Stimulated activated CD4-positive, alpha-beta T cell treated with anti-CD3 and anti-CD28 coated beads, Interleukin-1b, Interleukin-23, amount 100 ng/mL, for 24 hours (primary cell): ENCODE results near the gene IPO7.
A peak's percentile ranks its signal among the peaks of the same experiment; 100 is the strongest.
"Not testable (repeated sequence)": the region's sequence is repeated elsewhere in the genome, so short reads cannot be mapped to it uniquely, and the experiment has no call there.

ENCODE experiments used
- DNase-seq, 4 experiments: peaks; one replicate each; pipeline ENCODE4 v3.0.0-alpha.2; 2020; ENCODE audit warnings: low read depth in 4 of 4, low spot score in 1 of 4

The IPO7 gene

GRCh38 chr11:9384535-9385326 lies at the start of gene IPO7:
Gene IPO7, plus strand, starts transcription at chr11:9384652. Its CDS starts 112 bp downstream, at chr11:9384764.
- peak; percentile 59 to 87 (median 80) for DNase-seq

DNA sequence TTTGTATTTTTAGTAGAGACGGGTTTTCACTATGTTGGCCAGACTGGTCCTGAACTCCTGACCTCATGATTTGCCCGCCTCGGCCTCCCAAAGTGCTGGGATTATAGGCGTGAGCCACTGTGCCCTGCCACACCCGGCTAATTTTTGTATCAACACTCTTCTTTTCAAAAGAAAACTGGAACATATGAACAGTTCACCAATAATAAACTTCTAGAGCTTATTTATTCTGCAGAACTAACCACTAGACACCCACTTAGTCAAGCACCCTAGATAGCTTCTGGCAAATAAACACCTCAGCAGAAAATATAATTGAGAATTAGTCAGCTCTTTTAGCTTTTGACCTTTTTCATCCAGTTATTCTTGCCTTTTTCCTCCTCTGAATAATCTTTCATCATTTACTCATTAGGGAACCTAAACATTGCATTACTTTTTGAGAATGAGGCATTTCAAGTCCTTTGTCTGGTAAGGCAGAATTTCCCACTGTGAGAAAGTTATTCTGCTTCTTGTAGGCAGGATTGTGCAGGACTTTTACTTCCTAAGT lies 42.7 kb upstream of the IPO7 start:
- DNase-seq, result no peak

DNA sequence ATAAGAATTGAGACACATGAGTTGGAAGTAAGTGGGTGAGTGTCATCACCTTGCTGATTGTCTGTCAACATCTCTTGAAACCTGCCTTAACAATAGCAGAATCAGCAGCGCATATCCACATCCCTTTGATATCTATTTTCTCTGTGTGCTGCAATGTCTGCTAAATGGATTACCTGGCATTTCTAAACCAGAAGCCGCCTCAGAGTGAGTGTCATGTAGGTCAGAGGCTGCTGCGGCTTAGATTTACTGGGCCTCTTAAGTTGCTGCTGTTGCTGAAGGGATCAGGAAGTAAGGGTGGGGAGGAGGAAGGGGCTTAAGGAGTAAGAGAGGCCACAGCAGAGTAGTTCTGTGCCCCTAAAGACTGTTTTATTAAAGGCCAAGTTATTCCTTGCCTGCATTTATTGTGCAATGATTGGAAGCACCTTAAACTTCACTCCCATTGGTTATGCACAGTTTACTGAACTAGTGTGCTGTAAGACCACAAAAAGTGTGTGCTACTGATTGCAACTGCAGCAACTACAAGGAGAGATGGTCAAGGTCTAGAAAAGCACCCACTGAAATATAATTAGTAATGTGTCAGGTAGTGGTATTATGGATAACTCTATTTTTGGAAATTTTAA lies 40.3 kb upstream of the IPO7 start:
- DNase-seq, result no peak

- no peak for DNase-seq
Observed at GRCh38 chr11:9347100-9347499, 37.4 kb upstream of the IPO7 start.

DNA sequence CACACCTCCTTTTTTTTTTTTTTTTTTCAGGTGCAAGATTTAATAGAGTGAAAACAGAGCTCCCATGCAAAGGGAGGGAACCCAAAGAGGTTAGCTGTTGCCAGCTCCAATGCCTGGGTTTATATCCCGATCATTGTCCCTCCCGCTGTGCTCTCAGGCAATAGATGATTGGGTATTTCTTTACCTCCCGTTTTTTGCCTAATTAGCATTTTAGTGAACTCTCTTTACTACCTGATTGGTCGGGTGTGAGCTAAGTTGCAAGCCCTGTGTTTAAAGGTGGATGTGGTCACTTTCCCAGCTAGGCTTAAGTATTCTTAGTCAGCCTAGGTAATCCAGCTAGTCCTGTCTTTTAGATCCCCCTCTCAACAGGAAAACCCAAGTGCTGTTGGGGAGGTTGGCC lies 36.7 kb upstream of the IPO7 start:
- DNase-seq, result not testable (repeated sequence)

- no peak for DNase-seq
Observed at GRCh38 chr11:9351321-9351881, 33.1 kb upstream of the IPO7 start.

DNA sequence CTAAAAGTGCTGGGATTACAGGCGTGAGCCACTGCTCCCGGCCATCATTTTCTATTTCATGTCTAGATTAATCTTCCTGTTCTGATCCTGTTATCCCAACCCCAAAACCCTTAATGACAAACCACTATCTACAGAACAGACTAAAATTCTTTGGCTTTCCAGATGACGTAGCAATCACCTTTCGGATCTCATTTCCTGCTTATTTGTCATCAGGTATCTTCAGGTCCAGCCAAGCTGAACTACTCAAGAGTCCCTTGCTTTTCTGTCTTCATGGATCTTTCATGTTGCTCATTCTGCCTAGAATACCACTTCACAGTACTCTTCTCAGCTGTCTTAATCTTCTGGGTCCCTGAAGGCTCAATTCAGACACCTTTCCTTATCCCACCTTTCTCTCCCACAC lies 27.4 kb upstream of the IPO7 start:
- no peak for DNase-seq

GRCh38 chr11:9360862-9361622 lies 23.4 kb upstream of the IPO7 start:
- DNase-seq, result not testable (repeated sequence)

DNA sequence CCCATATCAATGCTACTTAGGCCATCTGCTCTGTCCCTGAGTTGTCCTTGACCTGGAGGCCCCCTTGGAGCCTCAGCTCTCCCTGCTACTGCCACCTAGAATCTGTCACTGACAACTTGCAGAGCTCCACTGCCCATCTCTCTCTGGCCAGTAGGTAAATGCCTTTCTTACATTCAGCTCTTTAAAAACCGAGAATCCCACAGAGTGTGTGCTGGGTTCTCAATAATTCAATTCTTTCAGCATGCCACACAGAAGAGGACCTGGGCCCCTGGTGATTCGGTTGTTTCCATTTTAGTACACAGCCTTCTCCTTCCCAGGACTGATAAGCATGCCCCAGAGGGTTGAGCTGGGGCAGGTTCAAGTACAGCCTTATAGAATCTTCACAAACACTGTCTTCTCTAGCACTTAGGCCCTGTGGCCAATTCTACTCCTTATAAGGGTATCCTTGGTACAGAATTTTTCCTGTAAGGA lies 22.0 kb upstream of the IPO7 start:
- peak in 1 of 4 experiments; percentile 13 for DNase-seq

- DNase-seq, result peak; percentile 46 to 82 (median 62)
Observed at GRCh38 chr11:9363954-9364912, 20.2 kb upstream of the IPO7 start.

DNA sequence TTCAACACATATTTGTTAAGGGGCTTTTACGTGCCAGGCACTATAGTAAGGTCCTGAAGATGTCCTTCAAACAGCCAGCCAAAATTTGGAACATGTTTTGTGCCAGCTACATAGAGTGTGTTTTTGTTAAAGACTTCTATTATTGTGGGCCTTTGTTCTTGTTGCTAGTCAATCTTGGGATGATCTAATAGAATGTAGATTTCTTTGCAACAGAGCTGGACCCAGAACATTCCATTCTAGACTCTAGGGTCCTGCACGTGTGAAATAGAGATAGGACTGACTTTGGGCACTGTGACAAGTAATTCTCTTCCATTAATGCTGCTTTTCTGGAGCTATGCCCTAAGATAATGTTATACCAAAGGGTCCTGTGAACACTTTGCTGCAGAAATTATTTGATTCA lies 16.9 kb upstream of the IPO7 start:
- DNase-seq, result no peak

DNA sequence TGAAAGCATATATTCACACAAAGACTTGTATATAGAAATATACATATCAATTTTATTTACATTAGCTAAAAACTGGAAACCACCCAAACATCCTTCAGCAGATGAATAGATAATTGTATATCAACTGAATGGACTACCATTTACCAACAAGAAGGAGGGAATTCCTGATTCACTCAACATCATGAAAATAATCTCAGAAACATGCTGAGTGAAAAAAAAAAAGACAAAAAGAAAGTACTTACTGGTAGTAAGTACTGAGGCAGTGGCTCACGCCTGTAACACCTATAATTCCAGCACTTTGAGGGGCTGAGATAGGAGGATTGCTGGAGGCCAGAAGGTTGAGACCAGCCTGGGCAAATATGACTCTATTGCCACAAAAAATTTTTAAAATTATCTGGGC lies 7.4 kb upstream of the IPO7 start:
- DNase-seq, result no peak

GRCh38 chr11:9379041-9379440 lies 5.4 kb upstream of the IPO7 start:
- DNase-seq, result no peak

DNA sequence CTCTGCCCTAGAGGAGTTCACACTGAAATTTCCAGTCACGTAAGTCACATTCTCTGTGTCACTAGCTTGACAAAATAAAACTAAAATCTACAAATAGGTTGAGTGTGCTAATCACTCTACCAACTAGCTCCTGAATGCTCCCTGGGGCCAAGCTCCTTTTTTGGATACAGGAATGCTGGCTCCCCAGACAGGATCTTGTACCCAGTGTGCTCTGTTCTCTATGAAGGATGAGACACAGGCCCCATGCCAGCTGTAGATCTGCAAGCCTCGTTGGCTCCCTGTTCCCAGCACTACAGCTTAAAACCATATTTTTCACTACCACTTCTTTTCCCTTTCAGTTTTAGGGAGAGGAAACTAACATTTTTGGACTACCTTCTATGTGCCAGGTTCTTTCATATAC lies 3.7 kb upstream of the IPO7 start:
- DNase-seq, result no peak

GRCh38 chr11:9385327-9385899 lies 961 bp downstream of the IPO7 start:
- DNase-seq, result no peak

DNA sequence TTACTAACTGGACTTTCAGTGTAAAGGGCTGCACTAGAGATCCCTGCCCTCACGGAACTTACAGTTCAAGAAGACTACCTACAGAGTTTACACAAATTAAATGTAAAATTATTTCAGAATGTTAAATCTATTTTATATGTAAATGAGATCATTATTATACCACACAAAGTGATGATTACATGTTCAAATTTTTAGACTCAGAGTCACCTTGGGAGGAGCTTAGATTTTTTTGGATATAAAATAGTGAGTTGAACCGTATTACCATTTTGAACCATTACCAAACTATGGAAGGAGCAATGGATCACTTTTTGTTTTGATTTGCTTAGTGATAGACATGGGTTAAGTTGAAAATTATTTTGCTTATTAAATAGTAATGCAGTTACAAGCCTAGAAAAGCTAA lies 1.6 kb downstream of the IPO7 start:
- no peak for DNase-seq

DNA sequence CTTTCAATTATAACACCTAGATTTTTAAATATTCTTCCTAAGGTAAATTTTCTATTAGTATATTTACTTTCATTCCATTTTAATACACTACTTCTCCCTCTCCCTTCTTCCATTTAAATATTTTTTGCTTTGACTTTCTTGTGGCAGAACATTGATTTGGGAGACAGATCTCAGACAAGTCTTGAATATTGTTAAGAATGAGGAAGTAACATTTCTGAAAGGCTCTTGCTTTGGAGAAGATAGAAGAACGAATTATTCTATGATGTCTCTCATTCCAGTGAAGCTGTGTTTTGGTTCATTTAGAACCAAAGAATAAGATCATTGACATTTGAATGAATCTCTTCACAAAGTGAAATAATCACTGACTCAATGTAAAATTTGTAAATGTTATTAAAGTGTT lies 2.4 kb downstream of the IPO7 start:
- no peak for DNase-seq

- no peak for DNase-seq
Observed at GRCh38 chr11:9396310-9396709, 11.9 kb downstream of the IPO7 start.

GRCh38 chr11:9396752-9397151 lies 12.3 kb downstream of the IPO7 start:
- DNase-seq, result no peak
